CD4-positive, alpha-beta T cell treated with Interleukin-17A for 1 hour (primary cell): ENCODE data around the gene UBXN1.
A peak's percentile ranks its signal among the peaks of the same experiment; 100 is the strongest.
"Not testable (repeated sequence)": the region's sequence is repeated elsewhere in the genome, so short reads cannot be mapped to it uniquely, and the experiment has no call there.

Experiments
- DNase-seq: peaks from one replicate; pipeline ENCODE4 v3.0.0-alpha.2; 2020

The UBXN1 gene

DNA sequence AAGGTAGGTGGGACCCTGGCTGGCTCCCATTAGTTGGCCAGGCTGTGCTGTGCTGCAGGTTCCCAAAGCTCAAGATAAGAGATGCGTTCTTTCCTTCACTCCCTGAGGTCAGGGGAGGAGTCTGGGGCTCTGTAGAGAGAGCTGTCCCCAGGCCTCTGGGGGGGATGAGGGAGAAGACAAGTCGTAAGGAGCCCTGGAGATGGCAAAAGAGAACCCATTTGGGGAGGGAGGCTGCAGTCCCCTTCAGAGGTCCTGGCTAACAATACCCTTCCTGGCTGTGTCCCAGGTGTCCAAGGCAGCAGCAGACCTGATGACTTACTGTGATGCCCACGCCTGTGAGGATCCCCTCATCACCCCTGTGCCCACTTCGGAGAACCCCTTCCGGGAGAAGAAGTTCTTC lies 29.5 kb upstream of the UBXN1 start:
- DNase-seq, result no peak

DNA sequence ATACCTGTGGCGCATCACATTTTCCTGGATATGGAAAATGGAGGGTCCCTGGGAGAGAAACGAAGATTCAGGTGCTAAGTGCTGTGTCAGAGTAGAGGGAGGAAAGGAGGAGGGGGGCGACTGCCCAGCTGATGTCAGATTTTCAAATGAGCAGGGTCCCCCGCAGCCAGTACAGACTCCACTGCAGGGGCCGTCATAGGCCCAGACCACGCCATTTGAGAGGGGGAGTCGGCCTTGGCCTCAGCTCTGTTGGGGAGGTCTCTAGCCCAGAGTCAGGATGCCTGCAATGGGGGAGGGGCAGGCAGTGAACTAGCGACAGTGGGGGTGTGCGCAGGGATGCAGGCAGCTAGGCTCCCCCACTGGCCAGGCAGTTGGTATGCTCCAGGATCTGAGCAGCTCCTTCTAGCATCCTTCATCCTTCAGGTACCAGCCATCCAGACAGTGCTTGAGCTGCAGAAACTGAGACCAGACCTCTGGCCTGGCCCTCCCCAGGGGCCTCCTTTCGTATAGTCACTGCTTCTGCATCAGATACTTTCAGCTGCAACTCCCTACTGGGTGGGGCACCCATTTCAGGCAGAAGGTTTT lies 28.5 kb upstream of the UBXN1 start, which contains the start of the genes BSCL2 and GNG3:
TSS of gene BSCL2 (minus strand) at position 148 of the 585 bp plus-strand sequence. CDS start 229 bp downstream, outside the sequence.
TSS of gene GNG3 (plus strand) at position 400 of the 585 bp plus-strand sequence. CDS start 620 bp downstream, outside the sequence.
- DNase-seq, result no peak

DNA sequence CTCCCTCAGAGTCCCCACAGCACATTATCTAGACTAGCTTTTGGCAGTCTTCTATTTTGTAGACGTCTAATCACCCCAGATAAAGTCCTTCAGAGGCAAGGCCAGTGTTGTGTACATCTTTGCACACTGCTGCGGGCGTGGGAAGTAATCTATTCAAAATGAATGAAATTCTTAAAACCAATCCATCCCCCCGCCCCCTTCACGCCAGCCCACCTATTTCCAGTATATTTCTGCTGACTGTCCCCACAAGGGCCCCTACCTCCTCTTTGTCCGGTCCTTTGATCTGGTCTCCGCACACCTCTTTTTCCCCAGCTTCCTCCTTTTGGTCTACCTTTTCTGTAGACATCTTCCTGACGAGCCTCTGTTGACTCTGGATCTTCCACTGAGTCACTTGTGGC lies 28.0 kb upstream of the UBXN1 start:
- no peak for DNase-seq

DNA sequence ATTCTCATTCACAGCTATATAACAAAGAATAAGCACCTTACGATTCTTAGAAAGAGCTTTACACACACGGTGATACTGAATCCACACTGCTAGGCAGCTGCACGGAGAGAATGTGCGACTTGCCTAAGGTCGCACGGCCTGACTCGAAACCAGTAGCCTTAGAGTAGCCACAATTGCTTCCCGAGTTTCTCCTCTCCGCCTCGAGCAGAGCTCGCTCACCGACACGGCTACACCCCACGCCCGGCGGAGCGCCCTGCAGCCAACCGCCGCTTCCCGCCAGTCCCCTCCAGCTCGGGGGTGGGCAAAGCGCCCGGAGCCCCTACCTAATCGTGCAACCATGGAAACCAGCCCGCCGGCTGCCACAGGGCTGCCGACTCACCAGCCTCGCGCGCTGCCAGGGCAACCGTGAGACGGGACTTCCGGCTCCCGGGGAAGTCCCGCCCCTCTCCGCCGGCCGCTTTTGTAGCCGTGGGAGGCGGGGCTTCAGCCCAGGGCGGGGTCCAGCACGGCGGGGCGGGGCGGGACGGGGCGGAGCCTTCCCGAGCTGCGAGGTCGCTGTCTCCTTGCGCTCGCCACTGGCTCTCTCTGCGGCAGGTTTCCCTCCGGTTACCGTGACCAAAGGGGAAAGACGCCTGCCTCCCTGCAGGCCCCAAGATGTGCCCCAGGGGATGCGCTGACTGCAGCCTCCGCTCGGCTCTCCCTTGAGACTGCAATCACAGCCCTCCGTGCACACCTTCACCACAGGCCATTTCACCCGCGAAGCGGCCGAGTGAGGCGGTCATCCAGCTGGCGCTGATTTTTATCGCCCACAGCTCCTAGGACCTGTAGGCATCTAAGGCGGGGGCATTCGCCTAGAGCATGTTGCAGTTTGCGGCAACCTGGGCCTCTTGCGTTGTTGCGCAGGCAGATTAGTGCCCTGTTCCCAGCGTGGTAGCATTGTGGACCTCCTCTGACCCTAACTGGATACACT lies 27.3 kb upstream of the UBXN1 start:
- peak; percentile 94 for DNase-seq

DNA sequence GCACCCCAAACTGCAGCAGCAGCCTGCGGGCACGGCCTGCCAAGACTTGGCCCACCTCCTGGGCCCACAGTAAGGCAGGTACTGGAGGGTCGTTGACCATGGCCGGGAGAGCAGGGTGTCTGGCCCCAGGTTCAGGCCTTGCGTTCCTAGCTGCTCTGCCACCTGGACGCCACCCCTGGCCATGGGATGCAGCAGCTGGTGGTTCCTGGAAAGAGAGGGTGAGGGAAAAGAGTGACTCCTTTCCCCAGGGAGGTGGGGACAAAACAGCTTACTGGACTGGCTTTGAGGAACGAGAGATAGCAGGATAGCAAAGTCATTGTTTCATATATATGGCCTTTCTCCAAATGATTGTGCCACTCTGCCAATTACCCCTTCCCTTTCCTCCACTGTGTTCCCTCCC lies 26.5 kb upstream of the UBXN1 start:
- DNase-seq, result no peak

DNA sequence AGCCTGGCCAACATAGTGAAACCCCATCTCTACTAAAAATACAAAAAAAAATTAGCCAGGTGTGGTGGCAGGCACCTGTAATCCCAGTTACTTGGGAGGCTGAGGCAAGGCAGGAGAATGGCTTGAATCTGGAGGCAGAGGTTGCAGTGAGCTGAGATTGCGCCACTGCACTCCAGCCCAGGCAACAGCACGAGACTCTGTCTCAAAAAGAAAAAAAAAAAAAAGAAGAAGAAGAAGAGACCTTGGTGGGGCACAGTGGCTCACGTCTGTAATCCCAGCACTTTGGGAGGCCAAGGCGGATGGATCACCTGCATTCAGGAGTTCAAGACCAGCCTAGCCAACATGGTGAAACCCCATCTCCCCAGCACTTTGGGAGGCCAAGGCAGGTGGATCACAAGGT lies 25.0 kb upstream of the UBXN1 start:
- DNase-seq, result not testable (repeated sequence)

DNA sequence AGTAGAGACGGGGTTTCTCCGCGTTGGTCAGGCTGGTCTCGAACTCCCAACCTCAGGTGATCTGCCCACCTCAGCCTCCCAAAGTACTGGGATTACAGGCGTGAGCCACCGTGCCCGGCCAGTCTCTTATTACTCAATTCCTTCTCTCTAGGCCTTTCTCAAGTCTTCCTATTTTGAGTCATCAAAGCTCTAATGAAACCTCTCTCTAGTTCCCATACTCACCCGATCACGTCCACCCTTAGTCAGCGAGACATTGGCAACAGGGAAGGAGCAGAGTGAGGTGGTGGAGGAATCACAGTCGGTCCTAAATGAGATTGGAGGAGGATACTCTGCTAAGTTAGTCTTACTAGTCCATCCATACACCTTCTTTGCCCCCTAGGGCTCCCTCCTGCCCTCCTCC lies 23.4 kb upstream of the UBXN1 start:
- no peak for DNase-seq

DNA sequence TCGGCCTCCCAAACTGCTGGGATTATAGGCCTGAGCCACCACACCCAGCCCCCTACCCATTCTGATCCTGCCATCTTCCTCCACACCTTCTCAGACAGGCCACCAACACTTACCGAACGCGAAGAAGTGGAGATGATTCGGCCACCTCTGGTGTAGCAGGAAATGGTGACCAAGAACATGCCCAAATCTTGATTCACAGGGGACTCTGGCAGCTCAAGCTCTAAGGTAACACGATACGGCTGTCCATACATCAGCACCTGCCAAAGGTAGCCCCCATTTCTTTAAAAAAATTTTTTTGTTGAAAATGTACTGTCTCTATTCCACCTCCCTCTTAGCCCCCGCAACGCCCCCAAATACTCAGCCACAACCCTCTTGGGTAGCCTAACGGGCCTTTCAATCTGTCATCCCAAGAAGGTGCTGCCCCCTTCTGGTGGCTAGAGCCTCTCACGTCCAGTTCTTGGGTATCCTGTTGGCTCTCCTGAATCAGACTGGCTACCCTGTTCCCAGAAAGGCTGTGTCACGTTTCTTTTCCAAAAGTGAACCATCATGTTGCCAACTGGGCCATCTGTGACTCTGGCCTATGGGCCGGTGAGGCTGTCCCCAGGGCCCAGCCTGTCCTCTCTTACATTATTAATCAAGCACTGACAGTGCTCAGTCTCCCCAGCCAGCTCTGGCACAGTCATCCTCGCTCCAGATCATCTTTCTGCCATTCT lies 15.7 kb upstream of the UBXN1 start:
- DNase-seq, result peak; percentile 84

DNA sequence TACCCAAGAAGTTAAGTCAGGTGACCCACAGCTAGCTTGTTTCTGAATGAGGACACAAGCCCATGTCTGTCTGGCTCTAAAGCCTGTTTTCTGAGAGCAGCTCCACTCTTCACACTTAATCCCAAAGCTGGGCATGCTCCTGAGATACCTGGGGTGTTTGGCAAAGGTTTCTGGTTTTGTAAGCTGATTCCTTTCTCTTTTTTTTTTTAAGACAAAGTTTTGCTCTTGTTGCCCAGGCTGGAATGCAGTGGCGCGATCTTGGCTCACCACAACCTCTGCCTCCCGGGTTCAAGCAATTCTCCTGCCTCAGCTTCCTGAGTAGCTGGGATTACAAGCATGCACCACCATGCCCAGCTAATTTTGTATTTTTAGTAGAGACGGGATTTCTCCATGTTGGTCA lies 14.8 kb upstream of the UBXN1 start:
- not testable (repeated sequence) for DNase-seq

DNA sequence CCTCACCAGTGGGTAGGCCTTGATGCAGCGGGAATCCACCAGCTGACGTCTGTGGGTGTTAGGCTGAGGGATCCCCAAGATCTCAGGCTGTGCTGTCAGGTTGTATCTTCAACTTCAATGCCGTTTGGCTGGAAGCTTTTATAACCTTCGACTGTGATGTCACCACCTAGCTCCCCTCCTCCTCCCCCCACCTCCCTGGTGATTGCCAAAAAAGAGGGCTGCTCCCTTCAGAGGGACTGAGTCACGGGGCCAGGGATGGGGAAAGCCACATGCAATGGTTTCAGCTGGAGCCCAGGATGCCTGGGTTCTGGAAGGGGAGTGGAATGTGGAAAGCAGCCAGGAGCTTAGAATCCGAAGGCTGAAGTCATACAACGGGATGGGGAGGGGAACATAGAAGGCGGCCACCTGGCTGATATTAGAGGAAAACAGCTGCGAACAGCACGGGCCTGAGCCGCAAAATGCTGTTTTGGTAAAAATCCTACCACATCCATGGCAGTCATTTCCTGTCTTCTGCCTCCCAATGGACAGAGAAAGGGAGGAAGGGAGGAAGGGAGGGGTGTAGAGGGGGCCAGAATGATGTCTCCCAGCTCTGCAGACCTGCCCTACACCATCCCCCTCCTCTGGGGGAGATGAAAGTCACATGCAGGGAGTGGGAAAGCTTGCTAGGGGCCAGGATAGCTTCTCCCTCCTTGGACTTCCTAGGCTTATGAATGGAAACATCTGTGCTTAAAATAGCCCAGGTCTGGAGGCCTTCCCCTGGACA lies 10.7 kb upstream of the UBXN1 start, which contains the start of gene LRRN4CL:
TSS of gene LRRN4CL (minus strand) at position 110 of the 763 bp plus-strand sequence. CDS start 1,022 bp downstream, outside the sequence.
- no peak for DNase-seq

DNA sequence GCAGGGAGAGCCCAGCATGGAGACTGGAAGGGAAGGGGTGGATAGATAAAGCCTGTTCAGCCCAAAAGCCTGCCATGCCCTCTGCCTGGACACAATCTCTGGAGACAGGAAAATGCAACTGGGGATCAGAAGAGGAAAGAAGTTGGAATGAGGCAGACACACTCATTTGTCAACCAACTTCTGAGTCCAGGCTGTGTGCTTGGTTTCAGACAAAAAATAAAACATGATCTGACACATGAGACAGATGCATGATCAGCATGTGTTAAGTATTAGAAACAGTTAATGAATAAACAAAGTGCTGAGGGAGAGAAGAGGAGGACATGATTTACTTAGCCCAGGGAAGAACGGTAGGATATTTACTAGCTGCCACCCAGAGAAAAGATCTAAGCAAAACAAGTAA lies 9.6 kb upstream of the UBXN1 start:
- DNase-seq, result no peak

DNA sequence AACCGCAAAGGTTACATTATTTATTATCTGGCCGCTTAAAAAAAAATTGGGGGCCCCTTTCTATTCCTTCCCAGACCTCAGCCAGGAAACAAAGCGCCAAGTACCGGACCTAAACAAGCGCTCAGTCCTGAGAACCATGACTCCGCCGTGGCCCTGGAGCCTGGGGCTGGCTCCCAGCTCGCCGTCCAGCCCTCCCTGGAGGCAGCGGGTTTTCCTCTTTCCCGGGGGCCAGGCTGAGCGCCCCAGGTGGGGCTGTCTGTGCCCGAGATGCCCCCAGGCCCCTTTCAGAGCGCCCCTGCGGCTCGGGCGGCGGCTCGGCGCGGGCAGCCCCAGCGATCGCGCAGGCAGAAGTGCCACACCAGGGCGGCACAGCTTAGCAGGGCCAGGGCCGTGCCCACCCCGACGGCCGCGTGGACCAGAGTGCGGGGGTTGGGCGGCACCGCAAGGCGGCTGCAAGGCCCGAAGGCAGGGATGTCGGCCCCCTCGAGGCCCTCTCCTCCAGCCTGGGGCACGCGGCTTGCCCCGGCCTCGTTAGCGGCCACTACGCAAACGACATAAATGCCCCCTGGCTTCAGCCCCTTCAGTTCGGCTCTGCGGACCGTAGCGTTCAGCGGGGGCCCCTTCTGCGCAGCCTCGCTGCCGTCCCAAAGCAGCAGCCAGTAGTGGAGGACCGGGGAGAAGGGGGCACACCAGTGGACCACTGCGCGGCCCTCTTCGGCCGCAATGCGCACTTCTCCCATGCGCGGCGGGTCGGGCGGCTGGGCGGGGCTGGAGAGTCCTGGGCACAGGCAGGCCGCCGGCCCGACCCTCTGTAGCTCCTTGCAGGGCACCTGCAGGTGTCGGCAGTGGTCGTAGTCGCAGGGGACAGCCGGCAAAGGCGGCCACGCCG lies 8.9 kb upstream of the UBXN1 start:
- no peak for DNase-seq

DNA sequence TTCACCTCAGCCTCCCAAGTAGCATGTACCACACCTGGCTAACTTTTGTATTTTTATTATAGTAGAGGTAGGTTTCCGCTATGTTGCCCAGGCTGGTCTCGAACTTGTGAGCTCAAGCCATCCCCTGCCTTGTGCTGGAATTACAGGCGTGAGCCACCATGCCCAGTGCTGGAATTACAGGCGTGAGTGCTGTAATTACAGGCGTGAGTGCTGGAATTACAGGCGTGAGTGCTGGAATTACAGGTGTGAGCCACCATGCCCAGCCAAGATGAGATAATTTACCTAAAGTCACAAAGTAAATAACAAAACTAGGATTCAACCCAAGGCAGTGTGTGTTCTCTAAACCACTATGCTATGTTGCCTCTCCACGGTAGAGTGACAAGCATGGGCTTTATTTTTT lies 3.6 kb upstream of the UBXN1 start:
- no peak for DNase-seq

DNA sequence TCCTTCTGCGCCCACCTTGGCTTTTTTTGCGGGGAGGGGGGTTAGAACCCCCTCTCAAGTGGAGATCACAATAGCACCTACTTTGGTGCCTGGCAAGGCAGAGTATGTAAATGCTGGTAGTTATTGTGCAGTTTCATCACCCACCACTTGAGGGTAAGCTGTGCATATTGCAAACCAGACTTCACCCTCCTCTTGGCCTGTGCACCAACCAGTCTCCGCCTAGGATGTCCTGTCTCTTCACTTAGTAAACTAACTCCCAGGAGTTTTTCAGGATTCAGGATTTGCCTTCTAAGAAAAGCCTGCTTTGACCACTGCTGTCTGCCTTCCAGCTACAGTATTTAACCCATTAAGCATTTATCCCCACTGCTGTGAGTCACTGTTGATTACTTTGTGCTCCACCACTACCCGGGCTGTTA lies 2.0 kb upstream of the UBXN1 start:
- peak; percentile 66 for DNase-seq

DNA sequence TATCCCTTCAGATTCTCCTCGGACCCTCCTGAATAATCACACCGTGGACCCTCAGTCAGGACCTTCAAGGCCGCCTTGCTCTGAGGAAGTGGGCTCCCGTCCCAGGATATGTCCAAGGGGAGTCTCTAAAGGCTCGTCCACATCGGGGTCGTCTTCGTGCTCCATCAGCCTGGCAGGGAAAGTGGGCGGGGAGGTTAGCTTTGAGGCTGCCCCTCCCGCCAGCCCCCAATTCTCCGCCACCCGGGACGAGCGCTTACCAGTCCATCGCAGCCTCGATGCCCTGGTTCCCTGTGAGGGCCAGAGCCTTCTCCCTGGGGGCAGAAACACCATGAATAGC lies 472 bp downstream of the UBXN1 start:
- no peak for DNase-seq

DNA sequence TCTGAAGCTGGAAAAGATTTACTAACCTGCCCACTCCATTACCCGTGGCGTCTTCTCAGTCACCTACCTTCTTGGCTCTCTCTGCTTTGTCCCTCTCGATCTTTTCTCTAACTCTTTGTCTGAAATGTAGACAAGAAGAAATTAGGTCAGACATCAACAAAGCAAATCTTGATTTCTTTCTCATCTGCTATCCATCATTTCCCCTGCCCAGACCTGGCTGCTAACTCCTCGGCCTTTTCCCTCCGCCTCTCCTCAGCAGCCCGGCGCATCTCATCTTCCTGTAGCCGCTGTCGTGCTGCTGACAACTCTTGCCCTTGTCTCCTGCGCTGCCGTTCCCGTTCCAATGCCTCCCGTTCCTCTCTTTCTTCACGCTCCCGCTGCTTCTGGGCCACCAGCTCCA lies 1.2 kb downstream of the UBXN1 start:
- no peak for DNase-seq

DNA sequence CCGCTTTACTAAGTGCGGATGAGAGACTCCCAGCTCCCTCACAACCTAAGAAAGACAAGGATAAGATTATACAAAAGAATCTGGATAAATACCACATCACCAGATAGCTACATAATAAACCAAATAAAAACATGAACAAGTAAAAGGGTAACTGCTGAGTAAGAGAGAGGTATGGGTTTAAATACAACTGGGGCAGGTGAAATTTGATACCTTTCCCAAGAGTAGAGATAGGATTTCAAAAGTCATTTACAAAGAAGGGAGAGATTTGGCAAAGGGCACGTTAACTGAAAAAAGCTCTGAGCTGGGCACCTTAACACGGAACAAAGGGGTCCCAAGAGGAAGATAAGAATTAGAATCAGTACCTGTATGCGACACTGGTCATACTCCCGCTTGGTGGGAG lies 1.7 kb downstream of the UBXN1 start:
- DNase-seq, result no peak

DNA sequence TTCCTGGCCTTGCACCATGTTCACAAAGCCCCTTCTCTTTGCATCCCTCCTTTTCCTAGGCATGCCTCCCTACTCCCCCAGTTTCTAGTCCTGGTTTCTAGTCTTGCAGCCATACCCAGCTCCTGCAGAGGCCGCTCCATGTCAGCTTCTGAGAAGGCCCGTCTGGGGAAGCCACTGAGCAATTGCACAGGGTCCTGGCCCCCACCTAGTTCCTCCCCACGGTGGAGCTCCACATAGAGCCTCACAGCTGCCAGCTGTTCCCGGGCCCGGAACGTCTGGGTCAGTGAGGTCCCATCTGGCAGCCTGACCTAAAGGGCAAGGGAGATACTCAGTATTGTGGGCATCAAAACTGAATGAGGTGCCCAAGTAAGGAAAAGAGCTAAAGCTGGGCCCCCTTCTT lies 2.2 kb downstream of the UBXN1 start:
- DNase-seq, result no peak

DNA sequence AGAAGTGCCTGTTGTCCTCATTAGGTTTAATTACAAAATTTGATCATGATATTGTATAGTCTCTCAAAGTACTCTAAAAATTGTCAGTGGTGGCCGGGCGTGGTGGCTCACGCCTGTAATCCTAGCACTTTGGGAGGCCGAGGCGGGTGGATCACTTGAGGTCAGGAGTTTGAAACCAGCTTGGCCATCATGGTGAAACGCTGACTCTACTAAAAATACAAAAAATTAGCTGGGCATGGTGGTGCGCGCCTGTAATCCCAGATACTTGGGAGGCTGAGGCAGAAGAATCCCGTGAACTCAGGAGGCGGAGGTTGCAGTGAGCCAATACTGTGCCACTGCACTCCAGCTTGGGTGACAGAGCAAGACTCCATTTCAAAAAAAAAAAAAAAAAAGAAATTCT lies 3.5 kb downstream of the UBXN1 start:
- DNase-seq, result not testable (repeated sequence)

DNA sequence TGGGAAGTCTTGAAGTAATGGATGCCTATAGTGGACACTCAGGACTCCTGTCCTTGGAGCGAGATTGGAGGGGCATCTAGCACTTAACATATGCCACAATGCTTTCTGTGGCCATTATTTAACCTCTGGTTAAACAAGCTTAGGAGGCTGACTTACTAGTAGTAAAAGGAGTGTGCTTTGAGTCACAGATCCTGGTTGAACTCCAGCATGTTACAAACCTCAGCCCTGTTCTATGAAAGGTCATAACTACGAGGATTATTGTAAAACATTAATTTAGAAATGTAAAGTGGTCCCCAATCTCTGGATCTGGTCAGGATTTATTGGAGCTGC lies 5.7 kb downstream of the UBXN1 start:
- DNase-seq, result no peak

DNA sequence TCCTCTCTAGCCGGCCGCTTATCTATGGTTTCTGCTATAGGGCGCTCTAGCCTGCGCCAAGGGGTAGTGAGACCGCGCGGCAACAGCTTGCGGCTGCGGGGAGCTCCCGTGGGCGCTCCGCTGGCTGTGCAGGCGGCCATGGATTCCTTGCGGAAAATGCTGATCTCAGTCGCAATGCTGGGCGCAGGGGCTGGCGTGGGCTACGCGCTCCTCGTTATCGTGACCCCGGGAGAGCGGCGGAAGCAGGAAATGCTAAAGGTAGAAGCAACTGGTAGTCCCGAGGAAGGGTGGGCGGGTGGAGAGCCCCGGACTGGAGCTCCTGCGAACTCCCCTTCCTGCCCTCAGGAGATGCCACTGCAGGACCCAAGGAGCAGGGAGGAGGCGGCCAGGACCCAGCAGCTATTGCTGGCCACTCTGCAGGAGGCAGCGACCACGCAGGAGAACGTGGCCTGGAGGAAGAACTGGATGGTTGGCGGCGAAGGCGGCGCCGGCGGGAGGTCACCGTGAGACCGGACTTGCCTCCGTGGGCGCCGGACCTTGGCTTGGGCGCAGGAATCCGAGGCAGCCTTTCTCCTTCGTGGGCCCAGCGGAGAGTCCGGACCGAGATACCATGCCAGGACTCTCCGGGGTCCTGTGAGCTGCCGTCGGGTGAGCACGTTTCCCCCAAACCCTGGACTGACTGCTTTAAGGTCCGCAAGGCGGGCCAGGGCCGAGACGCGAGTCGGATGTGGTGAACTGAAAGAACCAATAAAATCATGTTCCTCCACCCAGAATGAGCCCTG lies 7.1 kb downstream of the UBXN1 start, which contains the start of the genes LBHD1 and UQCC3:
TSS of gene LBHD1 (minus strand) at position 660 of the 782 bp plus-strand sequence. CDS start 2,236 bp downstream, outside the sequence.
TSS of gene UQCC3 (plus strand) at position 66 of the 782 bp plus-strand sequence. CDS start at position 139, 73 bp downstream.
- peak; percentile 84 for DNase-seq
